GM13976 (cell line): ENCODE results near the gene LIN28B.

Experiments used
- DNase-seq: peaks from one replicate; pipeline ENCODE4 v3.0.0; 2012; ENCODE audit warnings: low spot score
- in situ Hi-C: fragments of 300-500 bp; cut with MboI; formaldehyde crosslinking; loops from one replicate; pipeline ENCODE4 v1.12.0; 2022; ENCODE audit warnings: low sequenced_read_pairs, mixed read lengths, inconsistent platforms; ENCODE audit not compliant: unreplicated experiment
- TF ChIP-seq, protein P1 (sequence below): IDR thresholded peaks from 2 replicates; pipeline ENCODE4 v1.5.1; 2012; ENCODE audit warnings: borderline replicate concordance, mild to moderate bottlenecking; ENCODE audit not compliant: insufficient read depth; ENCODE audit errors: extremely low read depth, missing control alignments, control extremely low read depth

The LIN28B gene

DNA sequence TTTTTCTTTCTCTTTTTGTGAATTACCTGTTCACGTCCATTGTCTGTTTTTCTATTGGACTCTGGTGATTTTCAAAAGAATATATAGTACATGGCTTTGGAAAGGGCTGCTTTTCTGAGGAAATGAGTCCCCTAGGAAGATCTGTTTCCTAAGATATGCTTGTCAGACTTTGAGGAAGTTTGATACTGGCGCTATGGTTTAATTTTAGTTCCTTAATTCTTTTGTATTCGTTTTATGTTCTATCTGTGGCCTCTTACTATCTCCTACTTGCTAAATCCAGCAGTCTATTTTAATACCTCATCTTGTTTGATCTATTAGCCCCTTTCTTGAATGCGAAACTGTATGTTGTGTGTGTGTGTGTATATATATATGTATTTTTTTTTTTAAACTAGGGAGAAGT lies 101.9 kb downstream of the LIN28B start:
- in situ Hi-C loops = no loop called here
- TF ChIP-seq, protein P1, sequence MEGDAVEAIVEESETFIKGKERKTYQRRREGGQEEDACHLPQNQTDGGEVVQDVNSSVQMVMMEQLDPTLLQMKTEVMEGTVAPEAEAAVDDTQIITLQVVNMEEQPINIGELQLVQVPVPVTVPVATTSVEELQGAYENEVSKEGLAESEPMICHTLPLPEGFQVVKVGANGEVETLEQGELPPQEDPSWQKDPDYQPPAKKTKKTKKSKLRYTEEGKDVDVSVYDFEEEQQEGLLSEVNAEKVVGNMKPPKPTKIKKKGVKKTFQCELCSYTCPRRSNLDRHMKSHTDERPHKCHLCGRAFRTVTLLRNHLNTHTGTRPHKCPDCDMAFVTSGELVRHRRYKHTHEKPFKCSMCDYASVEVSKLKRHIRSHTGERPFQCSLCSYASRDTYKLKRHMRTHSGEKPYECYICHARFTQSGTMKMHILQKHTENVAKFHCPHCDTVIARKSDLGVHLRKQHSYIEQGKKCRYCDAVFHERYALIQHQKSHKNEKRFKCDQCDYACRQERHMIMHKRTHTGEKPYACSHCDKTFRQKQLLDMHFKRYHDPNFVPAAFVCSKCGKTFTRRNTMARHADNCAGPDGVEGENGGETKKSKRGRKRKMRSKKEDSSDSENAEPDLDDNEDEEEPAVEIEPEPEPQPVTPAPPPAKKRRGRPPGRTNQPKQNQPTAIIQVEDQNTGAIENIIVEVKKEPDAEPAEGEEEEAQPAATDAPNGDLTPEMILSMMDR = no peak
- no peak for DNase-seq

DNA sequence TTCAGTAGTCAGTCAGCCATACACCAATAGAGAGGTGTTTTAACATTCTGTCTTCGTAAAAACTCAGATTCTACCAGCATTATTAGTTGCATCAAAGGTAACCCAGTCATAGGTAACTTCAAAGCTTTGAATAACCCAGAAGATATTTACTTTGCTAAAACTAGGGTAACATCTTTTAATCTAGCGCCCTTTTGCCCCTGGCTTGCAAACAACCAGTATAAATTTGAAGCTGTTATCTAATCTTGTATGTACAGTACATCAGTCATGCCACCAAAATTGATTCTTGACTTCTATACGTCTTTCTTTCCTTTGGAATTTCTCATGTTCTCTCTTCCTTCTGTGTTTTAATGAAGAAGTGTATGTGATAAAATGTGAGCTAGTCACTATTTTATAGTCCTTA lies 109.3 kb downstream of the LIN28B start:
- in situ Hi-C loops = no loop called here
- DNase-seq = no peak
- TF ChIP-seq, protein P1 = no peak

DNA sequence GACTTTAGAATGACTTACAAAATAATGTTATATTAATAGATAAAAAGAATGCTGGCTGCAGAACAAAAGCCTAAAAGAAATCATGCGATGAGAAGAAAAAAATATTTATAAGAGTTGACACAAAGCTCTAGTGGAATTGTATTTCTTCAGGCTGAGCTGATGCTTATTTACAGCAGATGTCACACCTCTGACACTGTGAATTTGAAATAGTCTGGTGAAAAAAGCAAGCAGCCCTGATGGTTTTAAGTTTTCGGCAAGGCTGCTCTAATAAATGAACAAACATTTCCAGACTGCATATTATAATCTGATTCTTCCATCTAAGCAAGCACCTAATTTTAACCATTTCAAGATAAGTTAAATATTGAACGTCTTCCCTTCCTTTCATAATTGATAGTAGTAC lies 109.9 kb downstream of the LIN28B start:
- TF ChIP-seq, protein P1 = no peak
- no peak for DNase-seq
- in situ Hi-C loops = no loop called here

DNA sequence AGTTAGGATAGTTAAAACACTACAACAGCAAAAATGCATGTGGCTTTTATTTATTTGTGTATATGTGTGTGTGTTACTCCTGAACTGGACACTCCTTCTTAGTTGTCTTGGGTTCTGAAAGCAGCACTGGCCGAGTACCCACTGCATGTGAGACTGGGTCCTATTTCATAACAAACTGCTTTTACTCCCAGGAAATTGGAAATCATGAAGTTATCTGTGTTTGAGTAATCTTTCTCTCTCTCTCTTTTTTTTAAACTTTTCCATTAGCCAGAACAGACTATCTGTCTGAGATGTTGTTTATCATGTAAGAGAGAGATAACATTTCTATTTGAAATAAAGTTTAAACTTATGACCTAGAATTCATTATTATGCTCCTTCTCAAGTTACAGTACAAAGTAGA lies 110.4 kb downstream of the LIN28B start:
- no peak for DNase-seq
- in situ Hi-C loops = no loop called here
- TF ChIP-seq, protein P1 = no peak

DNA sequence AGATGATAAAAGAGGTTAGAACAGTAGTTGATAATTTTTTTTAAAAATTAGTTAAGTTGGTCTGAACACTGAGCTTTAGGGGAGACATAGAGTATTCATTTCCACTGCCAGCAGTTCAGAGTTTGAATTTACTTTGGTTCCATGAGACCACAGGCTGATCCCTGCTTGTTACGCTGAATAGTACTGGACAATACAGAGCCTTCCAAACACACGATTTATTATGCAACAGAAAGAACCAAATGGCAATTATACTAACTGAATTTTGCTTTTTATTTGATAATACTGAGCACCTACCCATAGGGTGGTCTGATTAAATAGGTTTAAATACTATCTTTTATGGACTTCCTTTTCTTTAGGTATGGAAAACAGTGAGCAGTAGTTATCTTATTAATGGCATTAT lies 111.5 kb downstream of the LIN28B start:
- DNase-seq = no peak
- in situ Hi-C loops = no loop called here
- TF ChIP-seq, protein P1 = no peak

DNA sequence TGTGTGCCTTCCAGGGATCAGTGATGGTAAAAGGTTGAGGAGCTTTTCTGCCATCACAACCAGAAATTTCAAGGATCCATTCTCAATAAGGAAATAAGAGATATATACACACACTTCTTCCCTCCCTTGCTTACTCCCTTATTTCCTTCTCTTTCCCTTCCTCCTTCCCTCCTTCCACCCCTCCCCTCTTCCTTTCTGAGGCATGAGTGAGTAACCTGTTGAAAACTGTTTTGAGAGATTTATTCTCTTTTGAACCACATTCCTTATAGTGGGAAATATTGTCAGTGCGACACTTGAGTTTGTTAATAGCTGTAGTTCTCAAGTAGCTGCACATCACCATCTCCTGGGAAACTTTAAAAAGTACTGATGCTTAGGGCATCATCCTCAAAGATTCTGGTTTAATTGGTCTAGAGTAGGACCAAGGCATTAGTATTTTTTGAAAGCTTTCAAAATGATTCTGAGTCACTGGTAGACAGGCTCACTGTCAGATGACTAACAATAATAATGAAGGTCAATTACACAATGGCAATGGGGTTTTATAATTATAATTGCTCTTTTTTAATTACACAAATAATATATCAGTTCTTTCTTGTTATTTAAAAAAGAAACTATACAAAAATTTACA lies 113.0 kb downstream of the LIN28B start:
- TF ChIP-seq, protein P1 = no peak
- DNase-seq = no peak
- in situ Hi-C loops = loop anchor here (10.0 kb wide), 1 partner anchor 285 kb away; no protein-coding TSS in a partner anchor
